Endometrial microvascular endothelial cells (primary cell): Measurements from ENCODE around the gene RPL10L. TPM values are rescaled to one million over a fixed set of nuclear protein-coding genes. Genes with fewer than 3 reads are reported as not detected.

Experiments used
- in situ Hi-C: cut with HindIII; loops from 2 replicates; pipeline ENCODE4 v1.10.0; 2017; ENCODE audit warnings: low sequenced_read_pairs, low pct_unique_long_range_greater_than_20kb; ENCODE audit errors: inconsistent ontology term
- total RNA-seq: library from RNA; depleted of rRNA; stranded (reverse); fragments of >200 nt; gene quantifications from one replicate; pipeline ENCODE4 v1.2.3, GENCODE V29; 2015; ENCODE audit errors: inconsistent ontology term

The RPL10L gene
- not detected for total RNA-seq

DNA sequence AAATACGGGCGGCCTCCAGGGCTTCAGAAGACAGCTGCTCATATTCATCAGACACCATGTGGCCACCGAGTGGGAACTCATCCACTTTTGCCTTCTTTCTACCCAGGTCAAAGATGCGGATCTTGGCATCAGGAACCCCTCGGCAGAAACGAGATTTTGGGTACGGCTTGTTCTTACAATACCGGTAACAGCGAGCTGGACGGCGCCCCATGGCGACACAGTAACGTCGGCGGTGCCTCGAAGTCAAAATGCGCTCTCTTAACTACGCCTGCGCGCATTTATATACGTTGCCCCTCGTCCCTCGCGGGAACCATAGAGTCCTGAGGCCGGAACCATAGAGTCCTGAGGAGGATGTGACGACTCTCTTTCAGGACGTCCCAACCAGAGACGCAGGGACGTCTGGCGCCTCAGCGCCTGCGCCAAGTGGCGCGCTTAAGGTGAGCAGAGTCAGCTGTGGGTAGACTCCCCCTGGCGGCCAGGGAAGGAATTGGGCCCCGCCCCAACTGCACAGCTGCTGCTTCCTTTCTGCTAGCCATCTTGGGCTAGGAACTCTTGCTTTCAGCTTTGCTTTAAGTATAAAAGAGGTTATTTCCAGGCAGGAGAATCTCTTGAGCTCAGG is at the start of gene RPL10L:
Gene RPL10L, minus strand, starts transcription at position 256 of the 619 bp plus-strand sequence. Its CDS starts 45 bp downstream, at position 211.
- in situ Hi-C loops, result no loop called here

GRCh38 chr14:46691819-46692218 is 40.2 kb upstream of the RPL10L start:
- in situ Hi-C loops, result no loop called here

- in situ Hi-C loops, result no loop called here
Observed at GRCh38 chr14:46686652-46687051, 35.1 kb upstream of the RPL10L start.

GRCh38 chr14:46672128-46672527 is 20.5 kb upstream of the RPL10L start:
- in situ Hi-C loops, result no loop called here

- in situ Hi-C loops, result no loop called here
Observed at GRCh38 chr14:46663382-46663781, 11.8 kb upstream of the RPL10L start.

- in situ Hi-C loops, result no loop called here
Observed at GRCh38 chr14:46661728-46662127, 10.1 kb upstream of the RPL10L start.

DNA sequence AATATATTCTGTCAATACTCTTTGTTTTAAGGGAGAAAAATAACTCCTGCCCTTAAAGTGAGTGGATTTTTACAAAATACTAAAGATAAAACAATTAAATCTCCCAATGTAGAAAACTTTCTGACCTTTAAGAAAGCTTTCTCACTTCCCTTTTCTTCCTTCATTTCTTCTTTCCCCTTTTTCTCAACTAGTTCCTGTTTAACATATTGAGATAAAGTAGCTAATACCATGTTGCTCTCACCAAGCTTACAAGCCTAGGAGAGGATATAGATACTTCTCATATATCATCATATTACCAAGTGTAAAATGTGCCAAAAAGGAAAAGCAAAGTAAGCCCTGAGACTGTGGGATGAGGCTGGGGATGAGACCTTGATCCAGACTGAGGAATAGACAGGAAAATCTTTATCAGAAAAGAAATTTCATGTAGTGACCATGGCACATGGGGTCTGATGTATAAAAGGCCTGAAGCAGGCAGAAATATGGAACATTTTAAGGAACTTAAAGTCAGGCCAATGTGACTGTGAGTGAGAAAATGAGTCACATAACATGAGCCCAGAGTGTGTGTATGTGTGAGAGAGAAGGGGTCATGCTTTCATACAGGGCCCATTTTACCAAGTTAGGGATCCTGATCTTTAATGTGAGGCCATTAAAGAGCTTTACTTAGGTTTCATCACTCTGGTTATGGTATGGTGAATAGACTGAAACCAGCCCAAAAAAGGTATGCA is 1.6 kb upstream of the RPL10L start:
- in situ Hi-C loops, result no loop called here

DNA sequence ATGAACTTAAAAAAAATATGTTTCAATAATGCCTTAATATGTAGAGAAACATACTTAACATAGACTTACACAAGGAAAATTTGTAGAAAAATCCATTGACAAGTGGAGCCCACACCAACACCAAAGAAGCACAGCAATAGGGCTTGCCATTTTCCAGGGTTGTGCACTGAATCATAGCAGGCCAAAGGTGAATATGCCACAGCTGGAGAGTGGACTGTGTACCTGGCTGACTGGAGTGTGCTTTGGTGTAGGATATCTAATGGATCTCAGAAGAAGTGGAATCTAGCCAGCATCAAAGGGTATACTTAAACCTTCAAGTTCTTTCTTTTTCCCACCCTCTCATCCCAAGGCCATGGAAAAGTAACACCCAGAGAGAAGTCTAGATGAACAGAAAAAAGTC is 4.8 kb downstream of the RPL10L start:
- in situ Hi-C loops, result no loop called here

DNA sequence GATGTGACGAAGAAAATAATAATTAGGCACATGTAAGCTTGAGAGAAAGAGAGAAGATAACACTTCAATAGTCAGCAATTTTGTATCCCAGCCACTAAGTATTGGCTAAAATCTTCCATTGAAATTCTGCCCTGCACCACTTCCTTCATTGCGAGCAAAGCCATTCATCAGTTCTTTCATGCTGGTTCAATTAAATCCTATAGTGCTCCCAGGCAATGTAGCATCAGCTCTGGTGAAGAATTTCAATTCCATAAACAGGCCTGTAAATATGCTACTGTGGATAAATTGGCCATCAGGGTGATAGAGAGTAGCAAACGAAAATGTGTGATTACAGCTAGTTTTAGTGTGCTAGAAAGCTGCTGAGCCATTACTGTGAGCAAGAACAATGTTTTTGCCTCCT is 24.7 kb downstream of the RPL10L start:
- in situ Hi-C loops, result no loop called here
